Type B pancreatic cell (in vitro differentiated cells): ENCODE measurements around the gene GPSM1. TPM values are rescaled to one million over a fixed set of nuclear protein-coding genes. Genes with fewer than 3 reads are reported as not detected.

Experiments used
- DNase-seq: peaks from one replicate; pipeline ENCODE4 v3.0.0; 2021; ENCODE audit warnings: mixed read lengths; ENCODE audit not compliant: unreplicated experiment; ENCODE audit errors: extremely low spot score
- H3K27ac Mint-ChIP-seq: 2 replicates; pipeline ENCODE4 v1.8.0; 2021; ENCODE audit warnings: mild to moderate bottlenecking, mixed read lengths
- H3K27me3 Mint-ChIP-seq: 2 replicates; pipeline ENCODE4 v1.8.0; 2021; ENCODE audit warnings: mixed read lengths
- H3K36me3 Mint-ChIP-seq: 2 replicates; pipeline ENCODE4 v1.8.0; 2021; ENCODE audit warnings: mixed read lengths
- H3K4me1 Mint-ChIP-seq: one replicate; pipeline ENCODE4 v1.8.0; 2021; ENCODE audit warnings: mixed read lengths; ENCODE audit not compliant: unreplicated experiment
- H3K4me3 Mint-ChIP-seq: 2 replicates; pipeline ENCODE4 v1.8.0; 2021; ENCODE audit warnings: mild to moderate bottlenecking, mixed read lengths
- H3K9me3 Mint-ChIP-seq: 2 replicates; pipeline ENCODE4 v1.8.0; 2021; ENCODE audit warnings: mixed read lengths
- CTCF ChIP-seq: fragments of 200-600 bp; sonication (generic); conservative IDR thresholded peaks from 2 replicates; pipeline ENCODE4 v1.5.0; 2021; ENCODE audit warnings: antibody characterized with exemption, mild to moderate bottlenecking
- total RNA-seq: library from RNA; stranded (reverse); gene quantifications from 2 replicates; pipeline ENCODE4 v1.2.1, GENCODE V29; 2021; ENCODE audit warnings: low replicate concordance

Gene GPSM1
- total RNA-seq, 1 donor from 2014 or later, result 56.2 TPM

GRCh38 chr9:136366826-136367225 is 39.5 kb downstream of the GPSM1 start:
- TF ChIP-seq CTCF, result no peak
- Mint-ChIP-seq H3K4me3 (no peak overlapping the region), H3K27ac (no peak overlapping the region), H3K4me1 (peaks cover 6% of the 10 kb centered on the region), H3K36me3 (no peaks in the 10 kb centered on the region), H3K27me3 (no peaks in the 10 kb centered on the region), H3K9me3 (no peaks in the 10 kb centered on the region)
- DNase-seq, result no peak

GRCh38 chr9:136367296-136368145 is 40.2 kb downstream of the GPSM1 start:
- Mint-ChIP-seq H3K36me3 (no peaks in the 10 kb centered on the region), H3K4me3 (no peak overlapping the region), H3K27me3 (no peaks in the 10 kb centered on the region), H3K4me1 (peaks cover 5% of the 10 kb centered on the region), H3K9me3 (no peaks in the 10 kb centered on the region), H3K27ac (no peak overlapping the region)
- TF ChIP-seq CTCF, result no peak
- DNase-seq, result no peak

- no peak for DNase-seq
- no peaks in the 10 kb centered on the region for H3K4me1 Mint-ChIP-seq
- no peak overlapping the region for H3K27ac Mint-ChIP-seq
- no peak overlapping the region for H3K4me3 Mint-ChIP-seq
- no peaks in the 10 kb centered on the region for H3K36me3 Mint-ChIP-seq
- TF ChIP-seq CTCF, result no peak
- no peaks in the 10 kb centered on the region for H3K9me3 Mint-ChIP-seq
- no peaks in the 10 kb centered on the region for H3K27me3 Mint-ChIP-seq
Observed at GRCh38 chr9:136368190-136368589, 40.9 kb downstream of the GPSM1 start.

- Mint-ChIP-seq H3K4me3 (no peak overlapping the region), H3K9me3 (no peaks in the 10 kb centered on the region), H3K27ac (no peak overlapping the region), H3K27me3 (no peaks in the 10 kb centered on the region), H3K4me1 (peaks cover 4% of the 10 kb centered on the region), H3K36me3 (no peaks in the 10 kb centered on the region)
- no peak for DNase-seq
- TF ChIP-seq CTCF, result no peak
Observed at GRCh38 chr9:136370037-136370436, 42.7 kb downstream of the GPSM1 start.

- Mint-ChIP-seq H3K4me3 (no peak overlapping the region), H3K4me1 (peaks cover 4% of the 10 kb centered on the region), H3K9me3 (no peaks in the 10 kb centered on the region), H3K27ac (no peak overlapping the region), H3K36me3 (no peaks in the 10 kb centered on the region), H3K27me3 (no peaks in the 10 kb centered on the region)
- TF ChIP-seq CTCF, result no peak
- no peak for DNase-seq
Observed at GRCh38 chr9:136370687-136371532, 43.6 kb downstream of the GPSM1 start.
